IPS-18c (cell line): ENCODE measurements around the gene APP.
"Not testable (repeated sequence)": the region's sequence is repeated elsewhere in the genome, so short reads cannot be mapped to it uniquely, and the experiment has no call there.

Experiments used
- H3K4me3 ChIP-seq: 2 replicates; pipeline ENCODE4 v1.7.0; 2013; ENCODE audit warnings: low read depth, mild to moderate bottlenecking, low read length, moderate library complexity; ENCODE audit not compliant: insufficient read depth
- H3K9me3 ChIP-seq: one replicate; pipeline ENCODE4 v1.6.1; 2013; ENCODE audit warnings: mild to moderate bottlenecking, low read length, moderate library complexity; ENCODE audit not compliant: control insufficient read depth, insufficient read depth

APP gene

DNA sequence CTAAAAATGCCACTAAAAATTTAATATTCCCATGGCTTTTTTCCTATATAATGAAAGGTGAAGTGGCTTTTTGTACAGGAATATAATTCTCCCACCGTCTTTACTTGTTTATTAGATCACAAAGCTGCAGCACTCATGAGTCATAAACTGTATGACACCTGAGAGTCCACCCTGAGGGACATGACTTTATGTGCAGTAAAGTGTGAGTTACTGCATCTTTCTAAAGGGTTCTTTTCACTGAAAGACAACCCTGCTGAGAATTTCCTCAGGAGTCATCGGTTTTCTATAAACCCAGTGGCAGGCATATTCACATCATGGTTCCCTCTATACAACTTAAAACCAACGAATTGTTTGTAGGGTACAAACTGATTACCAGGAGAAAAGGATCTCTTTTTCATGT, 77.4 kb downstream of the APP start:
- Histone ChIP-seq H3K9me3 (no peaks in the 10 kb centered on the region), H3K4me3 (no peak overlapping the region)

DNA sequence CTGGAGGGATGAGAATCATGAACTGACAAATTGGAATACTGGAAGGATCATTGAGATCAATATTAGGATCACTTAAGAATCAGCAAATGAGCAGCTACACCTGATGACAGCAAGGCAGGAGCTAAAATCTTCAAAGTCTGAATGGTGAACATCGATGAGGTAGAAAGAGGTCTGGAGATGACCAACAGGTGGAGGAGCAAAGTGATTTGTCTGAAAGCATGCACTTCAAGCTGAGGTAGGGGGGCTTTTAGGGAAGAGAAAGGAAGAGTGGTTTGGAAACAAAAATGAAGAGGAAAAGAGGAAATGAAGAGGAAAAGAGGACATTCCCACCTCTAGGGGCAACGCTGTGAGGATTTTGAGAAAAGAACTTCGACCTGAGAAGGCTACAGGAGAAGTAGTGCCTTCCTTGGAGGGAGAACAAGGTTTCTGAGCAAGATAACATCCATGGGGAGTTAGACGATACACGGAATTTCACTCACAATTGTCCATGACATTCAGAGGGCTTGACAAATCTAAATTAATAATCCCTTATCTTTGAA, 79.0 kb downstream of the APP start:
- Histone ChIP-seq H3K4me3 (no peak overlapping the region), H3K9me3 (no peaks in the 10 kb centered on the region)

DNA sequence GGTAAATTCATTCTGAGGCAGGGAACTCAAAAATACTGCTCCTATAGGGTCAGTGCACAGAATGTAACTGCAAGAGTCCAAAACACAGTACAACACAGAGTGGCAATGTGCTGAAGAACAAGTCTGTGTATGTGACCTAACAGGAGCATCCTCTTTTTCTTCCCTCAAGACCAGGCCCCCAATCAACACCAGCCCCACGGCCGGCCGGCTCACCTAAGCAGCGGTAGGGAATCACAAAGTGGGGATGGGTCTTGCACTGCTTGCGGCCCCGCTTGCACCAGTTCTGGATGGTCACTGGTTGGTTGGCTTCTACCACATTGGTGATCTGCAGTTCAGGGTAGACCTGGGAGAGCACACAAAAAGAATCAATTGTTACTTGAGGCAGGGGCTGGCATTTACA, 80.8 kb downstream of the APP start:
- Histone ChIP-seq H3K4me3 (no peak overlapping the region), H3K9me3 (no peaks in the 10 kb centered on the region)

DNA sequence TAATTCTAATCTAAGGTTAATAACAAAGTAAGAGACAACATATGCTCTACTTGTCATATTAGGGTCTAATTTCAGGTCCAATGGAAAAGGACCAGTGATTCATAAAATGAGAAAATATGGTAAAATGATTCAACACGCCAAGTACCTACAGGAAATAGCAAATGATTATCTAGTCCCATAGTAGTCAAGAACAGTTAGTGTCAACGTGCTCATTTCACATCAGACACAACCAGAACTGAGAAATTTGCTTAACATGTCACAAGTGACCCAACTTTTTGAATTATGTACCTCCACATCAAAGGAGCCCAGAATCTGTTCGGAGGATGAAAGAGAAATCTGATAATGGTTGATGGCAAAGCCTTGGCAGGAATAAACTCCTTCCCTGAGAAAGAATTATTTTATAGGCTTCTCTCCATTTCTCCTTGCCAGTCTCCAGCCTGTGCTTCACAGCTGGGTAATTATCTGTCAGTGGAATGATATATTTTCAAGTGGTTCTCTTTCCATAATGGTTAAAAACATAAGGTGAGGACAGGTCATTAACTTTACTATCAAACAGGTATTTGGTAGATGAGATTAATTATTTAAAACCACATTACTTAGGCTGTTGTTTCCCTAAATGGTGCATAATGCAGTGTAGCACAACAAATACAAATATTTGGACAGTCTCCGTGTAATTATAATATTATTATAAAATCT, 83.2 kb downstream of the APP start:
- H3K4me3 ChIP-seq, result no peak overlapping the region
- no peaks in the 10 kb centered on the region for H3K9me3 ChIP-seq

DNA sequence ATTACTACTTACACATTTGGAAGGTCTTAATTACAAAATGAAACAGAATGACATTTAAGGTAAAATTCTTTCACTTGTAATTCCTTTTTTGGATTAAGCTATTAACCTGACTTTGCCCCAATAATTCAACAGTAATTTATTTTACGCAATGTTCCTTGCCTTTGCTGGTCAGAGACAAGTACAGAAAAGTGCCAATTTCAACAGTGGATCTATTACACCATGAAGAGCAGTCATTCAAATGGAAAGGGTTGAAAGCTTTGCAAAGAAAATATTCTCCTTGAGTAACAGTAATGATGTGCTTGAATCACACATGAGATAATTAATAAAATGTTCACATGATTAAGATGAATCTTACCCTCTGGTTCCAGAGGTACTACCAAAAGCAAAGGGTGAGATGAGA, 84.7 kb downstream of the APP start:
- no peaks in the 10 kb centered on the region for H3K9me3 ChIP-seq

DNA sequence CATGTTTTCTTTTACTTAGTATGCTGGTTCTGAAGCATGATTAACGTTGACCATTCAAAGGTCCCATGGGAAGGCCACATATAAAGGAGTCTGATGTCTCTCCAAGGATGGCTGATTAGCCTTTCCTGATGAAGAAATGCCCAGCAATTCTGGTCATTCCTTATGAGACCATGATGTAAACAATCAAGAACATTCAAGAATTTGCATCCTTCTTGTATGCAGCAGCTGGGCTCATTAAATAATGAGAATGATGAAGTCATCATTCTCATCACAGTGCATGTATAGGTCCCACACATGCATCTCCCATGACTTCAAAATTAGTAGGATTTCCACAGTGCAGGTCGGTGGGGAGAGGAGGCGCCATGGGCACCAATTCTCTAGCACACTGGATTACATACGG, 85.4 kb downstream of the APP start:
- Histone ChIP-seq H3K4me3 (no peak overlapping the region), H3K9me3 (no peaks in the 10 kb centered on the region)

More for the DNA sequence above, 84.7 kb downstream of the APP start:
- H3K4me3 ChIP-seq, result no peak overlapping the region

DNA sequence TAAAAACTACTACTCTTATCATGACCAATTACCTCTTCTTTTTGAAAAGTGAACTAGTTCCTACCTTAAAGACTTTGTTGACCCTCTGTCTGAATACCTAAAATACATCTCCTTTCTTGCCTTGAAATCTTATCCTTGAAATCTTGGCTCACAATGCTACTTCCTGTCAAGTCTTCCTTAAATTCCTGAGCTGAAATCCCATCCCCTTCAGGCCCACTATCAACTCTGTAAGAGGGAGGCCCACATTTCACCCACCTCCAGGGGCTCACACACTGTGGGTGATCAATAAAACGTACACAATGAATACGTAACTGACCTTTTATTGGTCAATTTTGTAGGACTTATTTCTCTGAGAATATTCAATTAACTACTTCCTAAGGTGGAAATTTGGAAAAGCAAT, 88.0 kb downstream of the APP start:
- no peaks in the 10 kb centered on the region for H3K9me3 ChIP-seq
- H3K4me3 ChIP-seq, result no peak overlapping the region

DNA sequence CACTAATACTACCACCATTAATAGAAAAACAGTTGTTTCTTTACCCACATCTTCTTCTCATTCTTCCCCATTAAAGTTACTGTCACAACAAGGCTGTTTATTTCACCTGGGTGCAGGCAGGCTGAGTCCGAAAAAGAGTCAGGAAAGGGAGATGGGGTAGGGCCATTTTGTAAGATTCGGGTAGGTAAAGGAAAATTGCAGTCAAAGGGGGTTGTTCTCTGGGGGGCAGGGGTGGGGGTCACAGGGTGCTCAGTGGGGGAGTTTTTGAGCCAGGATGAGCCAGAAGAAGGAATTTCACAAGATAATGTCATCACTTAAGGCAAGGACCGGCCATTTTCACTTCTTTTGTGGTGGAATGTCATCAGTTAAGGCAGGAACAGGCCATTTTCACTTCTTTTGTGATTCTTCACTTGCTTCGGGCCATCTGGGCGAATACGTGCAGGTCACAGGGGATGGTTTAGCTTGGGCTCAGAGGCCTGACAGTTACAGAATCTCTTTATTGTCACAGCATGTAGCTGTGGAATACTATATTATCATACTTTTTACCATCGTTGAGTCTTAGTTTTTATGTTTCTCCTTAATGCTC, 89.3 kb downstream of the APP start:
- not testable (repeated sequence) for H3K4me3 ChIP-seq

DNA sequence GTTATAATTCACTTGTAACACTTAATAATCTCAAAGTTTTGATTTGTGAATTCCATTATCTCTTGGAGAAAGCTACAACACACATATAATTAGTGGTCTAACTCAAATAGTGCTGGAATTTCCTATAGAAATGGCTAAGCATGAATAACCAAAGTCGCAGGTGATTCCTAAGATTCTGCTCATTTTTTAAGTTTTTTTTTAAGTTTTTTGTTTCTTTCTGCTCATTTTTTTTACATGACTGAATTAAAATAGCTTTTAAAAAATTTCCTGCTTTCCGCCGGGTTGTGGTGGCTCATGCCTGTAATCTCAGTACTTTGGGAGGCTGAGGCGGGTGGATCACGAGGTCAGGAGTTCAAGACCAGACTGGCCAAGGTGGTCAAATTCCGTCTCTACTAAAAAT, 90.4 kb downstream of the APP start:
- no peak overlapping the region for H3K4me3 ChIP-seq
- H3K9me3 ChIP-seq, result no peaks in the 10 kb centered on the region

More for the DNA sequence above, 89.3 kb downstream of the APP start:
- not testable (repeated sequence) for H3K9me3 ChIP-seq

DNA sequence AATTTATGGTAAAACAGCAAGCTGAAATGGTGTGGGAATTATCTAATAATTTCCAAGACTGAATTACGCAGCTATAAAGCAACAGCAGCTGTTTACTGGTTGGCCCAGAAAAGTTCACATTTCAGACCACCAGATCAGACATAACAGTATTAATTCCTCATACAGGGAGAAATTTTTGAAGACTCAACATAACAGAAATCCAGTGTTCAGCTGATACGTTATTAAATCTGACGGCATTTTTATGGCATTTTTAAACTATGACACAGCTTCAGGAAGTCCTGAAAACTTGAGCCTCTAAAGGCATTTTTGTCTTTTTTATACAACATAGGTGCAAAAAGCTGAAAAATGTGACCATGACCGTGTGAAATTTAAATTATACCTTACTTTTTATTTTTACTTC, 91.2 kb downstream of the APP start:
- Histone ChIP-seq H3K4me3 (no peak overlapping the region), H3K9me3 (no peaks in the 10 kb centered on the region)

DNA sequence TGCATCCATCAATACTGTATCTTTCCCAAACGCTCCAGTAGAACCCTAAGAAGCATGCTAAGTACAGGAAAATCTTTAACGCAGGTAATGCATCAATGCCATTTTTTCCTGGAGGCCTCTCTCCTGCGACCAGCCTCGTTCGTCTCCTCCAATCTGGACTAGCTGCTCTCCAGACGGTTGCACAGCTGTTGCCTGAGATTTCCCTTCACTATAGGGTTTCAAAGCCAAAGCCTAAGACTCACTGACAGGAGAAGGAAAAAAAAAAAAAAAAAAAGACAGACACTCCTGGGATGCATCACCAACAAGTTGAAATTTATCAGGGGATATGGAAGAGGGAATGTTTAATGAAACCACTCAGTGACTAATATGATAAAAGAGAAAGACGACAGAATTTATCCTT, 93.0 kb downstream of the APP start:
- Histone ChIP-seq H3K4me3 (no peak overlapping the region), H3K9me3 (no peaks in the 10 kb centered on the region)

DNA sequence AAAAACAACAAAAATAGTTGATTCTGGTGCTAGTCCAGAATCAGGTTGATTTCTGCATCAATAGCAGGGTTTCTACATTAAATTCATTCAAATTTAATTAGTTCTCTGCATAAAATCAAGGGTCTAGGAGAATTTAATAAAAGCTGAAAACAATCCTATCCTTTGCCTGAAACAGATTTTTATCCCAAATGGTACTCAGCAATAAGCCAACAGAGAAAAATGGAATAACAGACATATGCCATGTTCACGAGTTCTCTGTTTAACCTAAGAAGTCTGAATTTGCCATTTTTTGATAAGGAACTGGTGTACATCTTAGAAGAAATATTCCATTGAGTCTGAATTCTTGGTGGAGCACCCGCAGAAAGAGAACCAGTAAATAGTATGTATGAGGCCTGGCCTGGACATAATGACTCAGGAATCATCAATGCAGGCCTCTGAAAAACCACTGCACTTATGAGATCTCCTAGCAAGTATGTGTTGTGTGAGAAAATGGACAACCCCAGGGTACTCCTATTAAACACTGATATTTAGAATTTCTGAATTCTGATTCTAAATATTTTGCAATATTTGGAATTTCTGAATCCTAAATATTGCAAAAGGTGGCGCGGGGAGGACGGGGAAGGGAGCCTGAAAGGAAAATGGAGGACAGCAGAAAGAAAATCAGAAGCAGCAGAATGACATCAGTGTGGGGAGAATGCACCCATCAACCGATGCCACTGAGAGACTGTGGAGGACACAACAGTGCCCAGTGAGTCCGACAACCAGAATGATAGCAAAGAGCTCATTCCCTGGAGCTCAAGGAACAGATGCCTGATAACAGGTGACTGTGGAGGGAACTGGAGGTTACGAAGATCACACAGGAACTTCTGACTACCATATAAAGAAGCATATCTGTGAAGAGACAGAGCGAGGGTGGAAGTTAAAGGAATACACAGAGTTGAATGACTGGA, 97.6 kb downstream of the APP start:
- H3K9me3 ChIP-seq, result no peaks in the 10 kb centered on the region
- H3K4me3 ChIP-seq, result no peak overlapping the region

DNA sequence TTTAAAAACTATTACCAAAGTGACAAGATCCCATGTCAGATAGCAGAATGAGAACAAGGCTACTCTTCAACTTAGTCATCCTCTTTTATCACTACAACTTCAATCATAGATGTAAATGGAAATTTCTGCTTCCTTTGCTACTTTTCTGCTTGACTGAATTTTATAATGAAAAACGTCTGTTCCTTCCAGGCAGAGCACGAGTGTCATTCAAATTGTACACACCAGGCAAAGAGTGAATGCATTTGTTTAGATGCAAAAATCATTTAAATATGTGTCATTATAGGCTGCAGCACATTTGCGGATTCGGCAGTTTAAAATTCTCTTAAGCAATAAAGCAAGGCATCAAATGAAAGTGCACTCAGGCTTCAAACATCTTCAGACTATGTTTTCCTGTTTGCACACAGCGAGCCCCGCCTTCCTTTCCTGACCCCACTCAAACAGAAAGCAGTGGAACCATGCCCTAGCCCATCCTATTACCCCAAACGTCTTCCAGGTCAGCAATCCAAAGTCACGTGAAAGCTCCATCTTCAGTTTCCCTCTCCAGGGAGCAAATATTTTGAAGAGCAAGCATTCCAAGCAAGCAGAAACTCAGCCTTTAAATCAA, 99.6 kb downstream of the APP start:
- H3K9me3 ChIP-seq, result no peaks in the 10 kb centered on the region
- no peak overlapping the region for H3K4me3 ChIP-seq

DNA sequence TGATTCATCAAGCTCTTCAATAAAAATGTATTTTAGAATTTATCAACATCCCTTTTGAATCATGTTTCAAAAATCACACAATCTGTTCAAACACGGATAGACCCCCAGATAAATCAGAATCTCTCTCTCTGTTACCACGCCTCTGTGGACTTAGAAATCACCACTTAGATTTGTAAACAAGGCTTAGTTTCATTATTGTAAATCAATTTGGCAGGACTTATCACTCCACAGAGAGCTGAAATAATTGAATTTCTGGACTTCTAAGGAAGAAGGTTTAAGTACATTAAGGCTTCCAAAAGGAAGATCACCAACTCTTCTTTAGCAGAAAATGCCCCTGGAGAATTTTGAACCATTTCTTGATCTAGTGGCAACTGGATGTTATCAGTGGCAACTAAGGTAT, 100.4 kb downstream of the APP start:
- Histone ChIP-seq H3K4me3 (no peak overlapping the region), H3K9me3 (no peaks in the 10 kb centered on the region)

DNA sequence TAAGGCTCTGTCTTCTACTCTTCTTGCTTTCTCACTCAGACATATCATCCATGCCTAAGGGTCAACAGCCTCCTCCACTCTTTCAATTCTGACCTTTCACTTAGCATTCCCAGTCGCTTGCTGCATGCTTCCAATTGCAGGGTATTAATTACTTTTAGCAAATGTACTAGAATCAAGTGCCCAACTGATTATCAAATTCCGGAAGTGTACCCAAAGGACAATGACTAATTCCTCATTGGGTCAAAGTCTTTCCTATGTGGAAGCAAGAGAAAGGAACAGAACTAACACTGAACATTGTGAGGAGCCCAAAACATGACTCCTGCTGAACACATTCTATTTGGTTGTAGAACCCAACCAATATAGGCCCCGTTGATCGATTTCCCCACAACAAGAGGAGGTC, 101.8 kb downstream of the APP start:
- Histone ChIP-seq H3K4me3 (no peak overlapping the region), H3K9me3 (no peaks in the 10 kb centered on the region)

DNA sequence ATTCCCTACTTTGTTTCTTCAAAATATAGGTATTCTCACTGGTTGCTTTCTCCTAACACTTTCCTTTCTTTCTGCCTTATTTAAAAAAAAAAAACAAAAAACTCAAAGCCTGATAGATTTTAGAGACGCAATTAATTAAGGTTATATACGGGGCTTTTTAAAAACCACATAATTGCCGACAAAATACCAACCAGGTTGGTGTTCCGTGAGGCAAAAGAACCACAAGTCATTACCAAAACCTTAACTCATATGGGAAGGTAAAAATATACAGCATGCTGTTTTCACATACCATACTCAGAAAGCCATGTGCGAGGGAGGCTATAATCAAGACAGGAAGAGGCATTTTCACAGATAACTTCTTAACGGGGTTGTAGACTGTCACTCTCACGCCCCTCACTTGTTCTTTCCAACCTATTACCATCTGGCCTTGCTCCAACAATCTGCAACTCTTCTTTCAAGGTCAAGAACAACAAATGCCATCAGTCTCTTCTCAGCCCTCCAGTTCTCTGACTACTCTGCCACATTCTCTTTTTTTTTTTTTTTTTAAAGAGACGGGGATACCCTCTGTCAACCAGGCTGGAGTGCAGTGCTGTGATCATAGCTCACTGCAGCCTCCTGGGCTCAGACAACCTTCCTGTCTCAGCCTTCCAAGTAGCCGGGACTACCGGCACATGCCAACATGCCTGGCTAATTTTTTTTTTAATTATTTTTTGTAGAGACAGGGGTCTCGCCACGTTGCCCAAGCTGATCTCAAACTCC, 102.6 kb downstream of the APP start:
- Histone ChIP-seq H3K9me3 (no peaks in the 10 kb centered on the region), H3K4me3 (no peak overlapping the region)

DNA sequence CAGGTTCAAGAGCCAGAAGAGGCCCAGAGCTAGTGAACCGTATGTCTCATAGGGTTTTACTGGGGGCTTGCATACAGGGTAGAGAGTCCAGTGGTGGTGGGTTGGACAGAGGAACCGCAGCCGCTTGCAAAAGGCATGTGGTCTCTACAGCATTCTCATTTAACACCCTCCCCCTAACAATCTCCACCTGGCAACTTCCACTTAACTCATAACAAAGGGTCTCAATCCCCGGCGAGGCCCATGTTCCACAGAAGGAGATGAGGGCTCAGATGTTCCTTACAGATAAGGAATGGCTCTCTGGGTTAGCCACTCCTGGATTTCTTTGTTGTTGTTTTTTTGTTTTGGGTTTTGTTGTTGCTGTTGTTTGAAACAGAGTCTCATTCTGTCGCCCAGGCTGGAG, 106.1 kb downstream of the APP start:
- Histone ChIP-seq H3K4me3 (no peak overlapping the region), H3K9me3 (no peaks in the 10 kb centered on the region)
